A673 (cell line): ENCODE results near the gene PIK3C2B. TPM values are rescaled to one million over a fixed set of nuclear protein-coding genes. Genes with fewer than 3 reads are reported as not detected.
A peak's percentile ranks its signal among the peaks of the same experiment; 100 is the strongest.

ENCODE experiments used
- BruUV-seq: library from RNA; stranded (reverse); fragments of 400-500 nt; replicated peaks from 2 replicates; lab custom pipeline; 2021; lab: Mats Ljungman, UMichigan
- CTCF ChIA-PET: fragments of 300-600 bp; sonication (Branson Sonifier 250); formaldehyde crosslinking; loops from one replicate; lab custom pipeline; 2022; ENCODE audit warnings: antibody characterized with exemption; lab: Charles Lee
- POLR2A ChIA-PET: fragments of 300-600 bp; sonication (Branson Sonifier 250); formaldehyde crosslinking; loops from one replicate; lab custom pipeline; 2022; ENCODE audit warnings: antibody characterized with exemption; ENCODE audit not compliant: low non-redundant PET; lab: Charles Lee
- DNase-seq: peaks from one replicate; pipeline ENCODE4 v3.0.0-alpha.2; 2015; ENCODE audit warnings: low spot score
- H3K27ac ChIP-seq: fragments of 200-600 bp; sonication (generic); 2 replicates; pipeline ENCODE4 v1.5.1; 2016; ENCODE audit warnings: mixed run types, low read depth, mild to moderate bottlenecking, mixed read lengths, antibody characterized with exemption, low read length; ENCODE audit not compliant: poor library complexity, severe bottlenecking
- H3K27me3 ChIP-seq: fragments of 200-600 bp; sonication (generic); replicated peaks from 2 replicates; pipeline ENCODE4 v1.6.1; 2017; ENCODE audit warnings: mixed run types, low read depth, mild to moderate bottlenecking, mixed read lengths, antibody characterized with exemption, low read length; ENCODE audit not compliant: insufficient read depth, poor library complexity
- H3K36me3 ChIP-seq: fragments of 200-600 bp; sonication (generic); 2 replicates; pipeline ENCODE4 v1.6.1; 2016; ENCODE audit warnings: mixed run types, mild to moderate bottlenecking, mixed read lengths, antibody characterized with exemption, low read length; ENCODE audit not compliant: insufficient read depth, poor library complexity, severe bottlenecking
- H3K4me1 ChIP-seq: fragments of 200-600 bp; sonication (generic); 2 replicates; pipeline ENCODE4 v1.6.1; 2017; ENCODE audit warnings: mixed run types, mild to moderate bottlenecking, mixed read lengths, antibody characterized with exemption, low read length; ENCODE audit not compliant: insufficient read depth, poor library complexity, severe bottlenecking
- H3K4me3 ChIP-seq: fragments of 200-600 bp; sonication (generic); 2 replicates; pipeline ENCODE4 v1.5.1; 2016; ENCODE audit warnings: low read depth, mixed run types, mild to moderate bottlenecking, mixed read lengths, low read length; ENCODE audit not compliant: poor library complexity, severe bottlenecking
- H3K9me3 ChIP-seq: fragments of 200-600 bp; sonication (generic); 2 replicates; pipeline ENCODE4 v1.6.1; 2016; ENCODE audit warnings: mixed run types, low read depth, mild to moderate bottlenecking, mixed read lengths, antibody characterized with exemption, low read length; ENCODE audit not compliant: poor library complexity, severe bottlenecking
- EZH2 ChIP-seq: fragments of 200-600 bp; sonication (generic); IDR thresholded peaks from 2 replicates; pipeline ENCODE4 v1.6.1; 2017; ENCODE audit warnings: borderline replicate concordance, low read depth, mild to moderate bottlenecking, mixed read lengths, antibody characterized with exemption, low read length; ENCODE audit not compliant: poor library complexity, severe bottlenecking
- intact Hi-C: fragments of 100-400 bp; cut with micrococcal nuclease; formaldehyde crosslinking; loops from one replicate; pipeline ENCODE4 v1.10.0; 2022; ENCODE audit not compliant: unreplicated experiment
- total RNA-seq: library from RNA; stranded (reverse); gene quantifications from 2 replicates; pipeline ENCODE4 v1.2.3, GENCODE V29; 2021
- TF ChIP-seq, protein P1 (sequence below): fragments of 300-800, 200-600 bp; sonication (generic); conservative IDR thresholded peaks from 2 replicates; pipeline ENCODE4 v1.5.1; 2017; ENCODE audit warnings: low read depth, mild to moderate bottlenecking, antibody characterized with exemption, low read length, moderate library complexity, mixed read lengths

PIK3C2B gene
- total RNA-seq, 1 experiment from 2014 or later = 18.0 TPM

DNA sequence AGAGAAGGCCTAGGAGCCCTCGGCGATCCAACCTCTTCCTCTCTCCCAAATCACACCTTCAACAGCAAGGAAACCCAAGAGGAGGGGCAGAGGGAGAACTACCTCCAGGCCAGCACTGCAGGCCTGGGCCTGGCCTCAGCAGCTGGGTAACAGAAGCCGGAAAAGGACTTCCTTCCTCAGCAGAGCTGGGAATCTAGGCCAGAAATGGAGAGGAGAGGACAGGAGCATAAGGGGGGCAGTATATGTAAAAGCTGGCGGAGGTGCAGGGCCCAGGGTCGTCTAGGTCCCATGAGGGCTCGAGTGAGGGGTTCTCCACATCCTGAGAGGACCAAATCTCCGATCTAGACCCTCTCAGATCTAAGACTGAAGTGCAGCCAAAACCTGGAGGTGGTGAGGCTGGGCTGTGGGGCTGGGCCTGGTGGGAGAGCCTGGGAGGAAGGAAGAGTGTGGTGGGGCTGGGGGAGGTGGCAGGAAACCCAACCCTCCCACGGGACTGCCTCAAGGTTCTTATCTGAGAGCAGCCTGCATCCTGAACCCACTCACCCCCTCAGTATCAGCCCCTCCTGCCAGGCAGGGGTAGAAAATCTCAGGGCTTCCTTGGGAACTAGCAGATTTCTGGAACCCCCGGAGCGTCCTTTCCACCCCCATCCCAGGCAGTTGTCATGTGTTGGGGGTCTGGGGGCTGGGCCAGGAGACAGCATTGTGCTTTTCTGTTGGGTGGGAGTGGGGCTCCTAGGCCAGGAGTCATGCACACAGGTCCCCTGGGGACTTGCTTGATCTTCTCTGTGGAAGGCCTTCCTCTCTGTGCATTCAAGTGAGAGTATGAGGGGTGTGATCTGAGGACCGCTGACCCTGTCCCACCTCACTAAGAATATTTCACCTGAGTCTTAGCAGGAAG is 33.0 kb downstream of the PIK3C2B start:
- Histone ChIP-seq H3K27me3 (no peaks in the 10 kb centered on the region), H3K27ac (peak overlapping the region; percentile 63), H3K4me3 (no peak overlapping the region), H3K36me3 (no peaks in the 10 kb centered on the region), H3K4me1 (peaks cover 73% of the 10 kb centered on the region), H3K9me3 (no peaks in the 10 kb centered on the region)
- TF ChIP-seq EZH2 = no peak
- CTCF ChIA-PET = no interaction called here
- POLR2A ChIA-PET = no interaction called here
- BruUV-seq = no TSS peak
- intact Hi-C loops = no loop called here
- DNase-seq = peak; percentile 54

DNA sequence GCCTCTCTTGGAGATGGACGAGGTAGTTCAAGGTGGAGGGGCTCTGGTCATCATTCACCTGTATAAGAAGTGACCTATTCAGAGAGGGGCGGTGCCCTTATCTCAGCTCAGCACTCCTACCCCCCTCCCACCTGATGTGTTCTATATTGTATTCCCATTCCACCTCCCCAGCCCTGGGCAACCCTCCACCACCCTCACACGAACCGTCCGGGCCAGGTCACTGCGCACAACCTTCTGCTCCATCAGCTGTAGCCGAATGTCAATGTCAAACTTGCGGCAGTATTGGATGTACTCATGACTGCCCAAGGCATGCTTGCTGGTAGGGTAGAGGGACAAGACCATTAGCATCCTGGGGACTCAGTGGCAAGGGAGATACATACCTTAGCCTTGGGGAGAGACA is 34.3 kb downstream of the PIK3C2B start:
- H3K9me3 ChIP-seq = no peaks in the 10 kb centered on the region
- intact Hi-C loops = no loop called here
- TF ChIP-seq, protein P1, sequence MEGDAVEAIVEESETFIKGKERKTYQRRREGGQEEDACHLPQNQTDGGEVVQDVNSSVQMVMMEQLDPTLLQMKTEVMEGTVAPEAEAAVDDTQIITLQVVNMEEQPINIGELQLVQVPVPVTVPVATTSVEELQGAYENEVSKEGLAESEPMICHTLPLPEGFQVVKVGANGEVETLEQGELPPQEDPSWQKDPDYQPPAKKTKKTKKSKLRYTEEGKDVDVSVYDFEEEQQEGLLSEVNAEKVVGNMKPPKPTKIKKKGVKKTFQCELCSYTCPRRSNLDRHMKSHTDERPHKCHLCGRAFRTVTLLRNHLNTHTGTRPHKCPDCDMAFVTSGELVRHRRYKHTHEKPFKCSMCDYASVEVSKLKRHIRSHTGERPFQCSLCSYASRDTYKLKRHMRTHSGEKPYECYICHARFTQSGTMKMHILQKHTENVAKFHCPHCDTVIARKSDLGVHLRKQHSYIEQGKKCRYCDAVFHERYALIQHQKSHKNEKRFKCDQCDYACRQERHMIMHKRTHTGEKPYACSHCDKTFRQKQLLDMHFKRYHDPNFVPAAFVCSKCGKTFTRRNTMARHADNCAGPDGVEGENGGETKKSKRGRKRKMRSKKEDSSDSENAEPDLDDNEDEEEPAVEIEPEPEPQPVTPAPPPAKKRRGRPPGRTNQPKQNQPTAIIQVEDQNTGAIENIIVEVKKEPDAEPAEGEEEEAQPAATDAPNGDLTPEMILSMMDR = no peak
- no peak for TF ChIP-seq EZH2
- H3K4me1 ChIP-seq = peaks cover 73% of the 10 kb centered on the region
- DNase-seq = no peak
- ChIA-PET POLR2A (no interaction called here), CTCF (no interaction called here)
- H3K36me3 ChIP-seq = no peaks in the 10 kb centered on the region
- BruUV-seq = no TSS peak
- no peaks in the 10 kb centered on the region for H3K27me3 ChIP-seq
- H3K27ac ChIP-seq = no peak overlapping the region
- no peak overlapping the region for H3K4me3 ChIP-seq

- no peaks in the 10 kb centered on the region for H3K36me3 ChIP-seq
- DNase-seq = peak; percentile 65
- no TSS peak for BruUV-seq
- TF ChIP-seq, protein P1 = no peak
- no peak for TF ChIP-seq EZH2
- H3K4me3 ChIP-seq = no peak overlapping the region
- H3K27ac ChIP-seq = no peak overlapping the region
- H3K4me1 ChIP-seq = peaks cover 73% of the 10 kb centered on the region
- no peaks in the 10 kb centered on the region for H3K27me3 ChIP-seq
- no peaks in the 10 kb centered on the region for H3K9me3 ChIP-seq
- intact Hi-C loops = no loop called here
- ChIA-PET POLR2A (interaction anchor here (0.5 kb wide), 1 partner anchor 53 kb away, joined by 8 read pairs; no protein-coding TSS in a partner anchor), CTCF (no interaction called here)
Measured at GRCh38 chr1:204459706-204460105, 34.9 kb downstream of the PIK3C2B start.
